ENCODE results near the gene CYP2D6.
A peak's percentile ranks its signal among the peaks of the same experiment; 100 is the strongest.

CYP2D6 gene

DNA sequence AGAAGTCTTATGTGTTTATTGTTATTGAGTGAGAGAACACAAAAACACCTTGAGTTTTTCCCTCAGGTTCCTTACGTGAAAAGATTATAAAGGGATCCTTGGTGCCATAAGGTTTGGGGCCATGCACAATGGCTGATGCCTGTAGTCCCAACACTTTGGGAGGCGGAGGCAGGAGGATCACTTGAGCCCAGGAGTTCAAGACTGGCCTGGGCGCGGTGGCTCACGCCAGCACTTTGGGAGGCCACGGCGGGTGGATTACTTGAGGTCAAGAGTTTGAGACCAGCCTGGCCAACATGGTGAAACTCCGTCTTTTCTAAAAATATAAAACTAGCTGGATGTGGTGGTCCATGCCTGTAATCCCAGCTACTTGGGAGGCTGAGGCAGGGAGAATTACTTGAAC lies 45.7 kb downstream of the CYP2D6 start:
- no peak overlapping the region for H3K27ac ChIP-seq (ENCODE audit: low read depth, low read length, poor library complexity, severe bottlenecking)
- H3K9ac ChIP-seq (ENCODE audit: low read length) = no peak overlapping the region
- no peaks in the 10 kb centered on the region for H3K9me2 ChIP-seq (ENCODE audit: low read depth, low read length)
- peaks cover 36% of the 10 kb centered on the region for H3K79me2 ChIP-seq (ENCODE audit: insufficient read depth, low read length)
- TF ChIP-seq CTCF (IDR thresholded peaks at IDR 0.05; ENCODE audit: low read length) (no peak), EZH2 (IDR thresholded peaks at IDR 0.05; ENCODE audit: borderline replicate concordance, low read length) (no peak)
- H2AFZ ChIP-seq (ENCODE audit: low read length) = no peak overlapping the region
- H3K36me3 ChIP-seq (ENCODE audit: insufficient read depth, low read length) = peaks cover 71% of the 10 kb centered on the region
- H4K20me1 ChIP-seq (ENCODE audit: insufficient read depth, low read length) = no peaks in the 10 kb centered on the region
- no peaks in the 10 kb centered on the region for H3K27me3 ChIP-seq (ENCODE audit: insufficient read depth, low read length)
- peaks cover 5% of the 10 kb centered on the region; the same call in 1 of the 2 replicates for H3K9me3 ChIP-seq (ENCODE audit: low read length)
- H3K4me1 ChIP-seq (ENCODE audit: insufficient read depth, low read length, severe bottlenecking) = peaks cover 19% of the 10 kb centered on the region
- H3K4me3 ChIP-seq (ENCODE audit: low read depth, low read length, poor library complexity, severe bottlenecking) = no peak overlapping the region
- H3K4me2 ChIP-seq (ENCODE audit: low read length) = no peak overlapping the region
- H3F3A ChIP-seq (ENCODE audit: insufficient read depth, low read length) = no peaks in the 10 kb centered on the region

GRCh38 chr22:42083119-42083518 lies 47.5 kb downstream of the CYP2D6 start:
- no peaks in the 10 kb centered on the region for H3F3A ChIP-seq (ENCODE audit: insufficient read depth, low read length)
- peaks cover 59% of the 10 kb centered on the region for H3K36me3 ChIP-seq (ENCODE audit: insufficient read depth, low read length)
- TF ChIP-seq CTCF (IDR thresholded peaks at IDR 0.05; ENCODE audit: low read length) (no peak), EZH2 (IDR thresholded peaks at IDR 0.05; ENCODE audit: borderline replicate concordance, low read length) (no peak)
- no peak overlapping the region for H2AFZ ChIP-seq (ENCODE audit: low read length)
- no peaks in the 10 kb centered on the region for H3K9me3 ChIP-seq (ENCODE audit: low read length)
- peaks cover 22% of the 10 kb centered on the region for H3K79me2 ChIP-seq (ENCODE audit: insufficient read depth, low read length)
- no peaks in the 10 kb centered on the region for H3K9me2 ChIP-seq (ENCODE audit: low read depth, low read length)
- no peak overlapping the region for H3K4me3 ChIP-seq (ENCODE audit: low read depth, low read length, poor library complexity, severe bottlenecking)
- H3K27ac ChIP-seq (ENCODE audit: low read depth, low read length, poor library complexity, severe bottlenecking) = no peak overlapping the region
- no peak overlapping the region for H3K4me2 ChIP-seq (ENCODE audit: low read length)
- no peaks in the 10 kb centered on the region for H4K20me1 ChIP-seq (ENCODE audit: insufficient read depth, low read length)
- H3K27me3 ChIP-seq (ENCODE audit: insufficient read depth, low read length) = no peaks in the 10 kb centered on the region
- H3K4me1 ChIP-seq (ENCODE audit: insufficient read depth, low read length, severe bottlenecking) = peaks cover 17% of the 10 kb centered on the region
- no peak overlapping the region for H3K9ac ChIP-seq (ENCODE audit: low read length)

- Histone ChIP-seq H3K79me2 (ENCODE audit: insufficient read depth, low read length) (peaks cover 11% of the 10 kb centered on the region), H3K9ac (ENCODE audit: low read length) (peak overlapping the region; percentile 90), H3K9me3 (ENCODE audit: low read length) (no peaks in the 10 kb centered on the region), H3K36me3 (ENCODE audit: insufficient read depth, low read length) (peaks cover 38% of the 10 kb centered on the region), H3K4me1 (ENCODE audit: insufficient read depth, low read length, severe bottlenecking) (peaks cover 17% of the 10 kb centered on the region), H4K20me1 (ENCODE audit: insufficient read depth, low read length) (no peaks in the 10 kb centered on the region), H3K27me3 (ENCODE audit: insufficient read depth, low read length) (no peaks in the 10 kb centered on the region), H2AFZ (ENCODE audit: low read length) (no peak overlapping the region), H3K27ac (ENCODE audit: low read depth, low read length, poor library complexity, severe bottlenecking) (peak overlapping the region; percentile 79), H3F3A (ENCODE audit: insufficient read depth, low read length) (no peaks in the 10 kb centered on the region), H3K4me2 (ENCODE audit: low read length) (peak overlapping the region; percentile 74), H3K4me3 (ENCODE audit: low read depth, low read length, poor library complexity, severe bottlenecking) (peak overlapping the region; percentile 81), H3K9me2 (ENCODE audit: low read depth, low read length) (no peaks in the 10 kb centered on the region)
- TF ChIP-seq EZH2 (IDR thresholded peaks at IDR 0.05; ENCODE audit: borderline replicate concordance, low read length) (no peak), CTCF (IDR thresholded peaks at IDR 0.05; ENCODE audit: low read length) (no peak)
Measured at GRCh38 chr22:42080287-42080686, 50.3 kb downstream of the CYP2D6 start.

Measured in OCI-LY1 (cell line).